Uterus (tissue), 4 donors: ENCODE results near the gene DZIP1. TPM values are rescaled to one million over a fixed set of nuclear protein-coding genes. Genes with fewer than 3 reads are reported as not detected.
"Not testable (repeated sequence)": the region's sequence is repeated elsewhere in the genome, so short reads cannot be mapped to it uniquely, and the experiment has no call there.

Experiments
- DNase-seq, 2 donors: peaks; one replicate each; pipeline ENCODE4 v3.0.0-alpha.2; 2019 to 2020
- H3K27ac ChIP-seq, 2 donors: fragments of 200-600 bp; sonication (generic); 1 replicate in 1 of 2; 2 replicates in 1 of 2; pipeline ENCODE4 v1.5.1; 2016 to 2018
- H3K27me3 ChIP-seq, 2 donors: fragments of 200-600 bp; sonication (generic); one replicate each; pipeline ENCODE4 v1.5.1; 2018 to 2019; ENCODE audit warnings: control low read depth in 1 of 2
- H3K36me3 ChIP-seq, 2 donors: fragments of 200-600 bp; sonication (generic); one replicate each; pipeline ENCODE4 v1.5.1; 2019; ENCODE audit warnings: control low read depth in 1 of 2
- H3K4me1 ChIP-seq, 2 donors: fragments of 200-600 bp; sonication (generic); one replicate each; pipeline ENCODE4 v1.5.1; 2018 to 2019; ENCODE audit warnings: control low read depth in 1 of 2
- H3K4me3 ChIP-seq, 2 donors: fragments of 200-600 bp; sonication (generic); 1 replicate in 1 of 2; 2 replicates in 1 of 2; pipeline ENCODE4 v1.5.1; 2018 to 2019; ENCODE audit warnings: mild to moderate bottlenecking in 1 of 2
- H3K9me3 ChIP-seq, 2 donors: fragments of 200-600 bp; sonication (generic); one replicate each; pipeline ENCODE4 v1.5.1; 2019; ENCODE audit warnings: control low read depth in 1 of 2
- CTCF ChIP-seq, 4 experiments: fragments of 200-600 bp in 2 of 4; fragments of 450-650 bp in 2 of 4; sonication (generic) in 2 of 4; IDR thresholded peaks; one replicate each; pipeline ENCODE4 v1.5.1; 2016 to 2019; ENCODE audit warnings: antibody characterized with exemption in 4 of 4, mild to moderate bottlenecking in 2 of 4, moderate library complexity in 1 of 4
- POLR2A ChIP-seq, 2 donors: fragments of 450-650 bp; IDR thresholded peaks; one replicate each; pipeline ENCODE4 v1.6.1; 2016; ENCODE audit warnings: antibody characterized with exemption in 2 of 2, mild to moderate bottlenecking in 1 of 2, moderate library complexity in 1 of 2
- intact Hi-C: fragments of 100-400 bp; cut with DNase I; formaldehyde crosslinking; loops from one replicate; pipeline ENCODE4 v1.15.1; 2023; ENCODE audit warnings: low total_unique reads
- total RNA-seq, 4 donors: library from RNA; depleted of rRNA in 3 of 4; stranded (reverse); fragments of >200 nt in 3 of 4; gene quantifications; one replicate each; pipeline versions ENCODE4 v1.1.0 to v1.2.4, GENCODE V29; 2014 to 2023
- donor health status: DM: yes; HTN: yes; CAD: no.

The DZIP1 gene
- total RNA-seq, 4 donors from 2014 or later: 24.1 to 65.3 (median 42.3) TPM

DNA sequence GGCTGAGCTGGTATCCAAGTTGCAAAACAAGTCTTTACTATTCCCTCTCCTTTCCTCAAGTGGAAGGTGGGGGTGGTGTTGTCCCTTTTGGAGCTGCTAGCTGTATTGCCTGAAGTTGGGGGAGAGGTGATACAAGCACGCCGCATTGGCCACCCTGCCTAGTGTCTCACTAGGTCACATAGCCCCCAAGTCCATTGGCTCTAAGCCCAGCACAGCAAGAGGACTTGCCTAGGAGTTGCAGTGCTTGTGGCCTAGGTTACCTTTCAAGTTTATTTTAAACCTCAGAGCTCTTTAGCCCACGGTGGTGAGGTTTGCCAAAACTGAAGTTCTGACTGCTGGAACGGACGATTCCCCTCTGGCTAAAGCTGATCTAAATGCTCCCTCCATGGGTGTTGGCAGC, 27.1 kb upstream of the DZIP1 start:
- Histone ChIP-seq H3K4me1 (no peaks in the 10 kb centered on the region), H3K9me3 (peaks cover 0 to 5% of the 10 kb centered on the region in 2 donors), H3K4me3 (no peak overlapping the region), H3K27me3 (no peaks in the 10 kb centered on the region), H3K36me3 (no peaks in the 10 kb centered on the region), H3K27ac (no peak overlapping the region)
- no peak for DNase-seq
- intact Hi-C loops: no loop called here
- no peak for TF ChIP-seq CTCF (IDR thresholded peaks at IDR 0.05)
- no peak for TF ChIP-seq POLR2A (IDR thresholded peaks at IDR 0.05)

GRCh38 chr13:95667235-95667634, 22.7 kb upstream of the DZIP1 start:
- H3K27me3 ChIP-seq, intact Hi-C loops, H3K36me3 ChIP-seq, H3K27ac ChIP-seq, H3K4me3 ChIP-seq, H3K4me1 ChIP-seq, DNase-seq: not testable (repeated sequence)
- H3K9me3 ChIP-seq: peaks cover 0 to 22% of the 10 kb centered on the region in 2 donors

GRCh38 chr13:95660981-95661581, 16.6 kb upstream of the DZIP1 start:
- no peak for DNase-seq
- intact Hi-C loops: no loop called here
- TF ChIP-seq POLR2A (IDR thresholded peaks at IDR 0.05) (no peak), CTCF (IDR thresholded peaks at IDR 0.05) (peak in 3 of 4 experiments; percentile 21 to 34 (median 29))
- Histone ChIP-seq H3K4me3 (no peak overlapping the region), H3K4me1 (no peaks in the 10 kb centered on the region), H3K36me3 (no peaks in the 10 kb centered on the region), H3K27ac (no peak overlapping the region), H3K9me3 (peaks cover 0 to 11% of the 10 kb centered on the region in 2 donors), H3K27me3 (no peaks in the 10 kb centered on the region)

DNA sequence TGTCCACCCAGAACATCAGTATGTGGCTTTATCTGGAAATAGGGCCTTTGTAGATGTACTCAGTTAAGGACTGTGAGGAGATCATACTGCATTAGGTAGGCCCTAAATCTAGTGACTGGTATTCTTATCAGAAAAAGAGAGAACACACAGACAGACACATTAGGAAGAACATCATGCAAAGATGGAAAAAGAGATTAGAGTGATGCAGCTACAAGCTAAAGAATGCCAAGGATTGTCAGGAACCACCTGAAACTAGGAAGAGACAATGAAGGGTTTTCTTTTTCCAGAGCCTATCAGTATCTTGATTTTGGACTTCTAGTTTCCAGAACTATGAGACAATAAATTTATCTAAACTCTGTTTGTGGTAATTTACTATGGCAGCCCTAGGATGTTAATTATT, 15.0 kb upstream of the DZIP1 start:
- H3K4me3 ChIP-seq: no peak overlapping the region
- no peaks in the 10 kb centered on the region for H3K27me3 ChIP-seq
- H3K27ac ChIP-seq: no peak overlapping the region
- DNase-seq: no peak
- intact Hi-C loops: no loop called here
- H3K4me1 ChIP-seq: no peaks in the 10 kb centered on the region
- H3K9me3 ChIP-seq: no peaks in the 10 kb centered on the region
- H3K36me3 ChIP-seq: no peaks in the 10 kb centered on the region
- TF ChIP-seq POLR2A (IDR thresholded peaks at IDR 0.05) (no peak), CTCF (IDR thresholded peaks at IDR 0.05) (no peak)

GRCh38 chr13:95656386-95657015, 12.0 kb upstream of the DZIP1 start:
- intact Hi-C loops: no loop called here
- H3K27me3 ChIP-seq: no peaks in the 10 kb centered on the region
- no peaks in the 10 kb centered on the region for H3K36me3 ChIP-seq
- H3K27ac ChIP-seq: no peak overlapping the region
- H3K9me3 ChIP-seq: no peaks in the 10 kb centered on the region
- no peak for DNase-seq
- TF ChIP-seq CTCF (IDR thresholded peaks at IDR 0.05): no peak
- no peak for TF ChIP-seq POLR2A (IDR thresholded peaks at IDR 0.05)
- no peak overlapping the region for H3K4me3 ChIP-seq
- H3K4me1 ChIP-seq: no peaks in the 10 kb centered on the region
